H1 (cell line): ENCODE results near the gene MYOCD. TPM values are rescaled to one million over a fixed set of nuclear protein-coding genes. Genes with fewer than 3 reads are reported as not detected.

Experiments used
- CTCF ChIA-PET: fragments of 300-600 bp; sonication (Branson Sonifier 250); formaldehyde crosslinking; loops from one replicate; lab custom pipeline; 2021; ENCODE audit not compliant: partially characterized antibody; lab: Charles Lee
- POLR2A ChIA-PET: fragments of 300-600 bp; sonication (Branson Sonifier 250); formaldehyde crosslinking; loops from one replicate; lab custom pipeline; 2021; ENCODE audit warnings: inconsistent platforms; ENCODE audit not compliant: partially characterized antibody; lab: Charles Lee
- DNase-seq, 2 experiments: peaks; one replicate each; pipeline versions ENCODE4 v3.0.0 to v3.0.0-alpha.2; 2010 to 2022; ENCODE audit warnings: low spot score in 2 of 2, low read depth in 1 of 2, mixed read lengths in 1 of 2
- FAIRE-seq: peaks from 2 replicates; lab custom pipeline; 2011; peaks lifted over from hg19 to GRCh38; lab: Jason Lieb, UNC
- H2AFZ ChIP-seq: 2 replicates; pipeline ENCODE4 v1.8.1; 2012; ENCODE audit warnings: low read length, inconsistent platforms
- H2AK5ac ChIP-seq: 2 replicates; pipeline ENCODE4 v1.6.1; 2013; ENCODE audit warnings: low read depth, low read length
- H2BK120ac ChIP-seq: replicated peaks from 2 replicates; pipeline ENCODE3; 2013; ENCODE audit warnings: low read depth, low read length, inconsistent platforms
- H2BK12ac ChIP-seq: 2 replicates; pipeline ENCODE4 v1.6.1; 2013; ENCODE audit warnings: low read depth, low read length
- H2BK15ac ChIP-seq: 2 replicates; pipeline ENCODE4 v1.6.1; 2013; ENCODE audit warnings: low read length
- H2BK20ac ChIP-seq: 2 replicates; pipeline ENCODE4 v1.6.1; 2013; ENCODE audit warnings: low read length
- H2BK5ac ChIP-seq: 2 replicates; pipeline ENCODE4 v1.6.1; 2013; ENCODE audit warnings: low read depth, low read length
- H3K14ac ChIP-seq: 2 replicates; pipeline ENCODE4 v1.6.1; 2013; ENCODE audit warnings: inconsistent platforms; ENCODE audit not compliant: insufficient read length
- H3K18ac ChIP-seq: 2 replicates; pipeline ENCODE4 v1.6.1; 2013; ENCODE audit warnings: low read length; ENCODE audit errors: extremely low read depth
- H3K23ac ChIP-seq: 2 replicates; pipeline ENCODE4 v1.6.1; 2013; ENCODE audit warnings: inconsistent platforms; ENCODE audit not compliant: insufficient read length
- H3K23me2 ChIP-seq: 2 replicates; pipeline ENCODE4 v1.6.1; 2013; ENCODE audit warnings: low read depth, low read length
- H3K27ac ChIP-seq: 2 replicates; pipeline ENCODE4 v1.6.1; 2011; ENCODE audit warnings: low read depth, low read length, inconsistent platforms
- H3K27me3 ChIP-seq, 4 experiments: replicated peaks in 1 of 4; 1 replicate in 1 of 4; 2 replicates in 3 of 4; pipeline versions ENCODE4 v1.6.1 to v1.8.1; 2011 to 2013; ENCODE audit warnings: low read length in 3 of 4, mild to moderate bottlenecking in 3 of 4, inconsistent platforms in 2 of 4, mixed read lengths in 2 of 4, moderate library complexity in 1 of 4; ENCODE audit not compliant: control insufficient read depth in 3 of 4, insufficient read depth in 3 of 4; ENCODE audit errors: extremely low read depth in 1 of 4
- H3K36me3 ChIP-seq, 4 experiments: 2 replicates each; pipeline versions ENCODE4 v1.6.1 to v1.8.1; 2011 to 2013; ENCODE audit warnings: mild to moderate bottlenecking in 4 of 4, low read length in 3 of 4, moderate library complexity in 2 of 4, control low read depth in 1 of 4, inconsistent platforms in 1 of 4; ENCODE audit not compliant: insufficient read depth in 4 of 4, control insufficient read depth in 2 of 4
- H3K4ac ChIP-seq: replicated peaks from 2 replicates; pipeline ENCODE3; 2013; ENCODE audit warnings: low read length, low read depth, mixed read lengths, inconsistent platforms; ENCODE audit not compliant: insufficient read length
- H3K4me1 ChIP-seq, 4 experiments: replicated peaks in 1 of 4; 1 replicate in 1 of 4; 2 replicates in 3 of 4; pipeline versions ENCODE4 v1.6.1 to v1.8.1; 2011 to 2013; ENCODE audit warnings: low read length in 3 of 4, inconsistent platforms in 2 of 4, mixed read lengths in 1 of 4; ENCODE audit not compliant: insufficient read depth in 4 of 4, control insufficient read depth in 3 of 4
- H3K4me2 ChIP-seq, 2 experiments: 2 replicates each; pipeline versions ENCODE4 v1.6.1 to v1.8.1; 2011 to 2013; ENCODE audit warnings: low read depth in 2 of 2, low read length in 2 of 2, control low read depth in 1 of 2, inconsistent platforms in 1 of 2, mild to moderate bottlenecking in 1 of 2; ENCODE audit not compliant: insufficient read depth in 1 of 2
- H3K4me3 ChIP-seq, 4 experiments: fragments of 200-600, 300-600 bp in 1 of 4; sonication (generic), shearing (Covaris generic), sonication (Bioruptor Twin) in 1 of 4; 2 replicates each; pipeline versions ENCODE4 v1.5.1 to v1.8.1; 2011 to 2016; ENCODE audit warnings: low read length in 4 of 4, low read depth in 3 of 4, control low read depth in 2 of 4, inconsistent platforms in 2 of 4, mild to moderate bottlenecking in 2 of 4, mixed read lengths in 1 of 4, moderate library complexity in 1 of 4; ENCODE audit not compliant: insufficient read depth in 2 of 4; ENCODE audit errors: extremely low read depth in 1 of 4
- H3K56ac ChIP-seq: replicated peaks from 2 replicates; pipeline ENCODE3; 2013; ENCODE audit warnings: low read depth, mild to moderate bottlenecking, mixed read lengths, low read length, inconsistent platforms; ENCODE audit not compliant: insufficient read length
- H3K79me1 ChIP-seq: 2 replicates; pipeline ENCODE4 v1.6.1; 2013; ENCODE audit warnings: low read depth, low read length, control low read depth
- H3K79me2 ChIP-seq, 2 experiments: 2 replicates each; pipeline versions ENCODE4 v1.6.1 to v1.8.1; 2012 to 2013; ENCODE audit warnings: low read length in 2 of 2, mild to moderate bottlenecking in 2 of 2, inconsistent platforms in 1 of 2; ENCODE audit not compliant: insufficient read depth in 2 of 2, control insufficient read depth in 1 of 2
- H3K9ac ChIP-seq, 4 experiments: replicated peaks in 1 of 4; 1 replicate in 1 of 4; 2 replicates in 3 of 4; pipeline versions ENCODE4 v1.6.1 to v1.8.1; 2011 to 2013; ENCODE audit warnings: low read depth in 3 of 4, low read length in 3 of 4, control low read depth in 2 of 4, mild to moderate bottlenecking in 2 of 4, moderate library complexity in 2 of 4, inconsistent platforms in 1 of 4; ENCODE audit errors: extremely low read depth in 1 of 4
- H3K9me3 ChIP-seq, 2 experiments: 2 replicates each; pipeline versions ENCODE4 v1.6.1 to v1.8.1; 2012 to 2013; ENCODE audit warnings: mild to moderate bottlenecking in 2 of 2, moderate library complexity in 2 of 2, control low read depth in 1 of 2, inconsistent platforms in 1 of 2, low read depth in 1 of 2, low read length in 1 of 2, mixed read lengths in 1 of 2; ENCODE audit not compliant: insufficient read depth in 2 of 2
- H4K20me1 ChIP-seq, 2 experiments: replicated peaks in 1 of 2; 2 replicates each; pipeline versions ENCODE3 to v1.8.1; 2011 to 2013; ENCODE audit warnings: inconsistent platforms in 2 of 2, low read length in 2 of 2, mild to moderate bottlenecking in 1 of 2; ENCODE audit not compliant: insufficient read depth in 2 of 2, control insufficient read depth in 1 of 2
- H4K5ac ChIP-seq: 2 replicates; pipeline ENCODE4 v1.6.1; 2013; ENCODE audit warnings: low read length, low read depth, mixed read lengths, inconsistent platforms; ENCODE audit not compliant: insufficient read length
- H4K8ac ChIP-seq: 2 replicates; pipeline ENCODE4 v1.8.0; 2013; ENCODE audit warnings: mild to moderate bottlenecking, moderate library complexity, low read length, inconsistent platforms; ENCODE audit not compliant: insufficient read depth; ENCODE audit errors: extremely low read depth
- H4K91ac ChIP-seq: replicated peaks from 2 replicates; pipeline ENCODE3; 2013; ENCODE audit warnings: low read length, mixed read lengths, inconsistent platforms; ENCODE audit not compliant: insufficient read length
- ASH2L ChIP-seq: fragments of 200-600, 300-600 bp; sonication (generic); IDR thresholded peaks from one replicate; pipeline ENCODE4 v1.7.1; 2017; ENCODE audit warnings: low read length
- BCL11A ChIP-seq, 2 experiments: IDR thresholded peaks; one replicate each; pipeline ENCODE4 v1.6.1; 2011; ENCODE audit warnings: low read depth in 2 of 2, low read length in 2 of 2, mild to moderate bottlenecking in 2 of 2
- EGR1 ChIP-seq: IDR thresholded peaks from 2 replicates; pipeline ENCODE4 v1.6.1; 2011; ENCODE audit warnings: low read depth, low read length, borderline replicate concordance
- GABPA ChIP-seq: IDR thresholded peaks from 2 replicates; pipeline ENCODE4 v1.6.1; 2011; ENCODE audit warnings: mild to moderate bottlenecking, low read length, moderate library complexity, borderline replicate concordance; ENCODE audit not compliant: insufficient read depth
- KDM4A ChIP-seq: IDR thresholded peaks from one replicate; pipeline ENCODE4 v1.7.1; 2012; ENCODE audit warnings: low read depth, mild to moderate bottlenecking, moderate library complexity, low read length, inconsistent platforms; ENCODE audit not compliant: severe bottlenecking
- RXRA ChIP-seq: IDR thresholded peaks from 2 replicates; pipeline ENCODE4 v1.6.1; 2011; ENCODE audit warnings: low read depth, mild to moderate bottlenecking, low read length, moderate library complexity; ENCODE audit not compliant: insufficient read depth
- TAF1 ChIP-seq: IDR thresholded peaks from 2 replicates; pipeline ENCODE4 v1.6.1; 2011; ENCODE audit warnings: mild to moderate bottlenecking, low read depth, low read length
- WGBS, 2 experiments: shearing (Covaris generic) in 1 of 2; methylation state at CpG; one replicate each; pipeline versions ENCODE4 v1.1.6 to v1.1.7; 2013 to 2015; ENCODE audit warnings: low lambda C conversion rate in 2 of 2, mixed read lengths in 2 of 2, inconsistent platforms in 1 of 2, low coverage in 1 of 2, missing lambda C conversion rate in 1 of 2; ENCODE audit not compliant: insufficient replicate concordance in 2 of 2, insufficient coverage in 1 of 2, insufficient read length in 1 of 2; ENCODE audit errors: extremely low coverage in 1 of 2, missing lambda C conversion rate in 1 of 2; 5-methylcytosine and 5-hydroxymethylcytosine counted together
- polyA plus RNA-seq, 7 experiments: library from polyadenylated mRNA; depleted of rRNA in 3 of 7; stranded (reverse) in 5 of 7; unstranded in 2 of 7; fragments of >200 nt in 5 of 7; fragments of 200-250 nt in 2 of 7; gene quantifications; 1 replicate in 5 of 7; 2 replicates in 1 of 7; 4 replicates in 1 of 7; pipeline versions ENCODE4 v1.2.1 to v1.2.3, GENCODE V29; 2011 to 2013; ENCODE audit warnings: missing spikeins in 2 of 7, mixed read lengths in 2 of 7
- total RNA-seq: library from RNA; stranded (reverse); fragmentation: NEBNext Ultra II Directional; extraction: Animal tissue kit (Norgen Biotek cat#: 25700); gene quantifications from 2 replicates; pipeline ENCODE4 v1.2.1, GENCODE V29; 2021

MYOCD gene
- total and polyA plus RNA-seq, 2 of the 8 experiments (the other 6 are each of a cell fraction or from before 2014, with no cell fraction given), result 0.30 to 4.9 TPM

- Histone ChIP-seq H2AFZ (no peak overlapping the region), H3K23me2 (no peaks in the 10 kb centered on the region), H3K79me2 (no peaks in the 10 kb centered on the region), H3K4me3 (no peak overlapping the region), H4K20me1 (no peaks in the 10 kb centered on the region), H4K5ac (no peak overlapping the region), H3K27ac (no peak overlapping the region), H3K79me1 (no peaks in the 10 kb centered on the region), H2BK120ac (no peak overlapping the region), H3K18ac (no peak overlapping the region), H3K56ac (no peak overlapping the region), H2AK5ac (no peak overlapping the region), H2BK12ac (no peak overlapping the region), H3K36me3 (no peaks in the 10 kb centered on the region), H3K4me1 (no peaks in the 10 kb centered on the region), H3K9me3 (no peaks in the 10 kb centered on the region), H3K4me2 (no peak overlapping the region), H4K91ac (no peak overlapping the region), H2BK20ac (no peak overlapping the region), H3K4ac (no peak overlapping the region), H2BK5ac (no peak overlapping the region), H3K9ac (no peak overlapping the region), H3K23ac (no peak overlapping the region), H4K8ac (no peak overlapping the region), H3K27me3 (no peaks in the 10 kb centered on the region), H2BK15ac (no peak overlapping the region), H3K14ac (no peak overlapping the region)
- CTCF ChIA-PET, result interaction anchor here (0.7 to 1.4 kb wide), 3 partner anchors 68 to 1818 kb away, joined by 3 to 5 read pairs (median 5); no protein-coding TSS in a partner anchor
- DNase-seq (no peak), FAIRE-seq (no peak)
- TF ChIP-seq KDM4A (no peak), BCL11A (IDR thresholded peaks at IDR 0.05; ENCODE audit: low read depth in 2 of 2, low read length in 2 of 2) (no peak), TAF1 (no peak), GABPA (no peak), EGR1 (no peak), RXRA (no peak), ASH2L (no peak)
- POLR2A ChIA-PET, result no interaction called here
- 100% methylated on average over 1 of the region's 1 CpG; no CpG with 5 or more reads in 1 of the 2 experiments for WGBS, 2 experiments
These were observed 27.9 kb downstream of the MYOCD start for GRCh38 chr17:12693640-12694039.
